Left lung (tissue), 10 donors: Measurements from ENCODE around the gene TTC8. TPM values are rescaled to one million over a fixed set of nuclear protein-coding genes. Genes with fewer than 3 reads are reported as not detected.
"Not testable (repeated sequence)": the region's sequence is repeated elsewhere in the genome, so short reads cannot be mapped to it uniquely, and the experiment has no call there.

Experiments
- ATAC-seq: fragments of 200-7000 bp; cut with Tn5 transposase; one replicate; pipeline ENCODE4 v1.9.1; 2020; ENCODE audit warnings: moderate library complexity
- DNase-seq, 4 donors: peaks; one replicate each; pipeline ENCODE4 v3.0.0-alpha.2; 2013 to 2020
- H3K27ac ChIP-seq, 2 donors: fragments of 200-600 bp; sonication (generic) in 1 of 2; one replicate each; pipeline versions ENCODE4 v1.5.0 to v1.8.0; 2020 to 2021
- H3K27me3 ChIP-seq, 2 donors: fragments of 200-600 bp; sonication (generic) in 1 of 2; one replicate each; pipeline versions ENCODE4 v1.5.0 to v1.8.0; 2020 to 2021
- H3K36me3 ChIP-seq, 2 donors: fragments of 200-600 bp; sonication (generic) in 1 of 2; one replicate each; pipeline versions ENCODE4 v1.5.0 to v1.8.0; 2020 to 2021
- H3K4me1 ChIP-seq, 2 donors: fragments of 200-600 bp; one replicate each; pipeline ENCODE4 v1.8.0; 2021
- H3K4me3 ChIP-seq, 2 donors: fragments of 200-600 bp; sonication (generic) in 1 of 2; one replicate each; pipeline versions ENCODE4 v1.5.0 to v1.8.0; 2020 to 2021; ENCODE audit warnings: mild to moderate bottlenecking in 1 of 2
- H3K9me3 ChIP-seq, 2 donors: fragments of 200-600 bp; sonication (generic) in 1 of 2; one replicate each; pipeline versions ENCODE4 v1.5.0 to v1.8.0; 2020 to 2021
- intact Hi-C, 2 donors: fragments of 100-400 bp; cut with DNase I; formaldehyde crosslinking; loops; one replicate each; pipeline versions ENCODE4 v1.11.2 to v1.14.2; 2022
- polyA plus RNA-seq, 6 donors: library from polyadenylated mRNA; unstranded; fragments of 120-200 nt; gene quantifications; one replicate each; pipeline ENCODE4 v1.2.1, GENCODE V29; 2013; ENCODE audit not compliant: insufficient read length in 6 of 6
- total RNA-seq, 2 donors: library from RNA; stranded (reverse); fragmentation: NEBNext Ultra II Directional; extraction: Animal tissue kit (Norgen Biotek cat#: 25700); gene quantifications; one replicate each; pipeline ENCODE4 v1.2.1, GENCODE V29; 2021
- TF ChIP-seq, protein P1 (sequence below), 2 donors: fragments of 200-600 bp; sonication (generic) in 1 of 2; IDR thresholded peaks; one replicate each; pipeline versions ENCODE4 v1.5.0 to v1.8.0; 2021; ENCODE audit warnings: antibody characterized with exemption in 2 of 2
- donor health status: DM: no; HTN: yes; CAD: no.
- donor health status: DM: no; HTN: no; CAD: no.

Gene TTC8
- total and polyA plus RNA-seq, 8 donors = 17.3 to 45.9 (median 38.8) TPM

- TF ChIP-seq, protein P1, sequence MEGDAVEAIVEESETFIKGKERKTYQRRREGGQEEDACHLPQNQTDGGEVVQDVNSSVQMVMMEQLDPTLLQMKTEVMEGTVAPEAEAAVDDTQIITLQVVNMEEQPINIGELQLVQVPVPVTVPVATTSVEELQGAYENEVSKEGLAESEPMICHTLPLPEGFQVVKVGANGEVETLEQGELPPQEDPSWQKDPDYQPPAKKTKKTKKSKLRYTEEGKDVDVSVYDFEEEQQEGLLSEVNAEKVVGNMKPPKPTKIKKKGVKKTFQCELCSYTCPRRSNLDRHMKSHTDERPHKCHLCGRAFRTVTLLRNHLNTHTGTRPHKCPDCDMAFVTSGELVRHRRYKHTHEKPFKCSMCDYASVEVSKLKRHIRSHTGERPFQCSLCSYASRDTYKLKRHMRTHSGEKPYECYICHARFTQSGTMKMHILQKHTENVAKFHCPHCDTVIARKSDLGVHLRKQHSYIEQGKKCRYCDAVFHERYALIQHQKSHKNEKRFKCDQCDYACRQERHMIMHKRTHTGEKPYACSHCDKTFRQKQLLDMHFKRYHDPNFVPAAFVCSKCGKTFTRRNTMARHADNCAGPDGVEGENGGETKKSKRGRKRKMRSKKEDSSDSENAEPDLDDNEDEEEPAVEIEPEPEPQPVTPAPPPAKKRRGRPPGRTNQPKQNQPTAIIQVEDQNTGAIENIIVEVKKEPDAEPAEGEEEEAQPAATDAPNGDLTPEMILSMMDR (IDR thresholded peaks at IDR 0.05) = no peak
- H3K36me3 ChIP-seq = peaks cover 0 to 11% of the 10 kb centered on the region in 2 donors
- H3K4me1 ChIP-seq = no peaks in the 10 kb centered on the region
- H3K27me3 ChIP-seq = no peaks in the 10 kb centered on the region
- no peak overlapping the region for H3K27ac ChIP-seq
- DNase-seq = no peak
- no peak overlapping the region for H3K4me3 ChIP-seq
- intact Hi-C loops = no loop called here
- no peak for ATAC-seq
- H3K9me3 ChIP-seq = no peaks in the 10 kb centered on the region
Observed at GRCh38 chr14:88856786-88857366, 32.4 kb downstream of the TTC8 start.

DNA sequence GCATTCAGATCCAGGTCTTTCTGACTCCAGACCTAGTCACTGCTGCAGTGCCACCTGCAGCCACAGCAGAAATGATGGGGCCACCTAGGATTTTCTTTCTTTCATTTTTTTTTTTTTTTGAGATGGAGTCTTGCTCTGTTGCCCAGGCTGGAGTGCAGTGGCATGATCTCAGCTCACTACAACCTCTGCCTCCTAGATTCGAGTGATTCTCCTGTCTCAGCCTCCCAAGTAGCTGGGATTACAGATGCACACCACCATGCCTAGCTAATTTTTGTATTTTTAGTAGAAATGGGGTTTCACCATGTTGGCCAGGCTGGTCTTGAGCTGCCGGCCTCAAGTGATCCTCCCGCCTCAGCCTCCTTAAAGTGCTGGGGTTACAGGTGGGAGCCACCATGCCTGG, 33.4 kb downstream of the TTC8 start:
- H3K27me3 ChIP-seq, H3K4me1 ChIP-seq, H3K9me3 ChIP-seq, ATAC-seq, intact Hi-C loops, H3K27ac ChIP-seq, DNase-seq, H3K4me3 ChIP-seq: not testable (repeated sequence)
- peaks cover 0 to 12% of the 10 kb centered on the region in 2 donors for H3K36me3 ChIP-seq

DNA sequence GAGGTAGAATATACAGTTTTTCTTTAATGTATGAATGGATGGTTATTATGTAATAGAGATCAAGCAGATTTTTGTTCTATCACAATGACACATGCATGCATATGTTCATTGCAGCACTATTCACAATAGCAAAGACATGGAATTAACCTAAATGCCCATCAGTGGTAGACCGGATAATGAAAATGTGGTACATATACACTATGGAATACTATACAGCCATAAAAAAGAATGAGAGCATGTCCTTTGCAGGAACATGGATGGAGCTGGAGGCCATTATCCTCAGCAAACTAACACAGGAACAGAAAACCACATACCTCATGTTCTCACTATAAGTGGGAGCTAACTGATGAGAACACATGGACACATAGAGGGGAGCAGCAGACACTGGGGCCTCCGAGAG, 34.7 kb downstream of the TTC8 start:
- H3K4me1 ChIP-seq, H3K9me3 ChIP-seq, H3K4me3 ChIP-seq, H3K27ac ChIP-seq, ATAC-seq, DNase-seq, intact Hi-C loops, H3K27me3 ChIP-seq: not testable (repeated sequence)
- peaks cover 0 to 16% of the 10 kb centered on the region in 2 donors for H3K36me3 ChIP-seq

DNA sequence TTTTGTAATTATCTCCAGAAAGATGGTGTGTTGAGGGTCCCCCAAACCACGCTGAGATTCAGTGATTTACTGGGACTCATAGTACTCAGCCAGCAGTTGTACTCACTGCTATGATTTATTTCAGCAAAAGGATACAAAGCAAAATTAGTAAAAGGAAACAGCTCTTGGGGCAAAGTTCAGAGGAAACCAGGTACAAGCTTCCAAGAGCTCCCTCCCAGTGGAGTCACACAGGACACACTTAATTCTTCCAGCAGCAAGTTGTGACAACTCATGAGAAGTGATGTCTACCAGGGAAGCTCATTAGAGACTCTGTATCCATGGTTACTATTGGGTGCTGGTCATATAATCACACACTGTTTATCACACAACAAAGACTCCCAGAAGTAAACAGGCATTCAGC, 38.7 kb downstream of the TTC8 start:
- intact Hi-C loops = no loop called here

GRCh38 chr14:88864198-88864597, 39.7 kb downstream of the TTC8 start:
- TF ChIP-seq, protein P1 (IDR thresholded peaks at IDR 0.05) = no peak
- no peak for DNase-seq
- H3K4me3 ChIP-seq = no peak overlapping the region
- intact Hi-C loops = no loop called here
- no peaks in the 10 kb centered on the region for H3K27me3 ChIP-seq
- H3K27ac ChIP-seq = no peak overlapping the region
- no peak for ATAC-seq
- no peaks in the 10 kb centered on the region for H3K4me1 ChIP-seq
- no peaks in the 10 kb centered on the region for H3K9me3 ChIP-seq
- H3K36me3 ChIP-seq = peaks cover 0 to 13% of the 10 kb centered on the region in 2 donors

More for the DNA sequence above, 38.7 kb downstream of the TTC8 start:
- ATAC-seq (no peak), DNase-seq (no peak)
- Histone ChIP-seq H3K9me3 (no peaks in the 10 kb centered on the region), H3K36me3 (peaks cover 0 to 16% of the 10 kb centered on the region in 2 donors), H3K4me3 (no peak overlapping the region), H3K4me1 (no peaks in the 10 kb centered on the region), H3K27ac (no peak overlapping the region), H3K27me3 (no peaks in the 10 kb centered on the region)
- TF ChIP-seq, protein P1 (IDR thresholded peaks at IDR 0.05) = no peak

DNA sequence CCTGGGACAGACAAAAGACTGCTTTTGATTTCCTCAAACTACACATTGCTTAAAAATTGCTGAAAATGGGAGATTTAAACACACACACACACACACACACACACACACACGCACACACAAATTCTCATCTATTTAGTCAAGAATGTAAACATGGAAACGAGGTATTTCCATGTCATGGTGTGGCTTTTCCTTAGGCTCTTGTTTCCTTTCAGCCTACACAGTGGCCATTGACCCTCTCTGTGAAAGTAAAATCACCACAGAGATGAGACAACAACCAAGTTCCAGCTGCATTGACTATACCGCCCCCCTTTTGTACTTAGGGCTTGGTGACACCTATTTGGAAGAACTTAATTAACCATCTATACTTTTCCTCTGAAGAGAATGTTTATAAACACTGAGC, 41.9 kb downstream of the TTC8 start:
- Histone ChIP-seq H3K9me3 (no peaks in the 10 kb centered on the region), H3K36me3 (peaks cover 0 to 10% of the 10 kb centered on the region in 2 donors), H3K27me3 (no peaks in the 10 kb centered on the region), H3K27ac (no peak overlapping the region), H3K4me1 (no peaks in the 10 kb centered on the region), H3K4me3 (no peak overlapping the region)
- DNase-seq (no peak), ATAC-seq (no peak)
- TF ChIP-seq, protein P1 (IDR thresholded peaks at IDR 0.05) = no peak
- intact Hi-C loops = no loop called here
